HEK293 (cell line): Measurements from ENCODE around the gene MID1IP1.

Source experiments
- SETDB1 ChIP-seq: IDR thresholded peaks from one replicate; pipeline ENCODE4 v1.6.1; 2017; ENCODE audit warnings: mild to moderate bottlenecking, low read length, moderate library complexity, mixed read lengths; ENCODE audit not compliant: insufficient read length
- ZBTB21 ChIP-seq: fragments of 450-650 bp; formaldehyde crosslinking; IDR thresholded peaks from 2 replicates; pipeline ENCODE4 v1.5.1; 2017; ENCODE audit warnings: missing biosample characterization, missing genetic modification characterization
- ZNF2 ChIP-seq: fragments of 450-650 bp; formaldehyde crosslinking; IDR thresholded peaks from 2 replicates; pipeline ENCODE4 v1.5.1; 2016; ENCODE audit warnings: missing biosample characterization, missing genetic modification characterization
- ZNF239 ChIP-seq: fragments of 450-650 bp; formaldehyde crosslinking; IDR thresholded peaks from 2 replicates; pipeline ENCODE4 v1.5.1; 2016; ENCODE audit warnings: missing biosample characterization, missing genetic modification characterization
- ZNF24 ChIP-seq: fragments of 450-650 bp; formaldehyde crosslinking; IDR thresholded peaks from 2 replicates; pipeline ENCODE4 v1.5.1; 2016; ENCODE audit warnings: missing biosample characterization, missing genetic modification characterization
- ZNF292 ChIP-seq: fragments of 450-650 bp; formaldehyde crosslinking; IDR thresholded peaks from 2 replicates; pipeline ENCODE4 v1.5.1; 2016; ENCODE audit warnings: low read depth, missing biosample characterization, missing genetic modification characterization, borderline replicate concordance
- ZNF548 ChIP-seq: fragments of 450-650 bp; formaldehyde crosslinking; IDR thresholded peaks from 2 replicates; pipeline ENCODE4 v1.5.1; 2016; ENCODE audit warnings: missing biosample characterization, missing genetic modification characterization
- ZNF629 ChIP-seq: fragments of 450-650 bp; formaldehyde crosslinking; IDR thresholded peaks from 2 replicates; pipeline ENCODE4 v1.5.1; 2017; ENCODE audit warnings: missing biosample characterization, missing genetic modification characterization
- ZNF677 ChIP-seq: fragments of 450-650 bp; IDR thresholded peaks from 2 replicates; pipeline ENCODE4 v1.5.0; 2018; ENCODE audit warnings: missing biosample characterization, mild to moderate bottlenecking, missing genetic modification characterization, moderate library complexity
- ZNF701 ChIP-seq: fragments of 450-650 bp; formaldehyde crosslinking; IDR thresholded peaks from 2 replicates; pipeline ENCODE4 v1.5.1; 2016; ENCODE audit warnings: missing biosample characterization, missing genetic modification characterization
- ZNF843 ChIP-seq: fragments of 450-650 bp; formaldehyde crosslinking; IDR thresholded peaks from 2 replicates; pipeline ENCODE4 v1.5.1; 2016; ENCODE audit warnings: missing biosample characterization, missing genetic modification characterization
- TF ChIP-seq, protein P1 (sequence below): fragments of 450-650 bp; formaldehyde crosslinking; IDR thresholded peaks from 2 replicates; pipeline ENCODE4 v1.5.1; 2016; ENCODE audit warnings: missing biosample characterization, missing genetic modification characterization
- TF ChIP-seq, protein P2 (sequence below): fragments of 450-650 bp; formaldehyde crosslinking; IDR thresholded peaks from 2 replicates; pipeline ENCODE4 v1.5.1; 2017; ENCODE audit warnings: missing biosample characterization, mild to moderate bottlenecking, missing genetic modification characterization, moderate library complexity
- TF ChIP-seq, protein P3 (sequence below): fragments of 450-650 bp; formaldehyde crosslinking; IDR thresholded peaks from 2 replicates; pipeline ENCODE4 v1.5.1; 2016; ENCODE audit warnings: missing biosample characterization, missing genetic modification characterization

DNA sequence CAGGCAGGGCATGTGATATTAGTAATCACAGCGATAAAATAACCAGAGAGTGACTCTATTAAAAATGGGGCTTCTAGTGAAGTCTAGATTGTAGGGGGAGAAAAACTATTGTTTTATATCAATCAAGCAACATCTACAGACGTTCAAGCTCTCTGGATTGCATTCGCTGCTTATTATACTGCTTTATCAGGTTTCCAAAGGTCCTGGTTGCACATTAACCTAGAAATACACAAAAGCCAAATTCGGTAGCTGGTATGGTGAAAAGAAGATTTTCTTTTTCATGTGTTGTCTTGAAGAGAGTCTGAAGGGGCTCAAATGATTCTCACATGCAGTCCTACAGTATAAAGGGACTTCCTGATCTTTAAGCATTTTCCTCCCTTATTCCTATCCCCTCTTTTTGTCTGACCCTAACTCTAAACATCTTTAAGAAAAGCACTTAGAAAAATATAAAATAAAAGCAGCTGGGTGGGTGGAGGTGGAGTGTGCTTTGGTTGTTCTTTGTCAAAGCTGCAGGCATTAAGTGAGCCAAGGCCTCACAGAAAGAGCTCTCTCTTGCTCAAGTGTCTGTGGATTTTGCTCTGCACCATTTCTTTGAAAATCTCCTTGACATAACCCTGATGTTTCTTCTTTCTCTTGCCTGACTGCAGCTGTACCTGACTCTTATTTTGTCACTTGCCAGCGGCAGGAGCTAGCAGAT is 46.1 kb downstream of the MID1IP1 start:
- no peak for TF ChIP-seq ZNF629 (tag by site-specific recombination)
- TF ChIP-seq SETDB1: no peak
- TF ChIP-seq ZNF24: no peak
- TF ChIP-seq, protein P1, sequence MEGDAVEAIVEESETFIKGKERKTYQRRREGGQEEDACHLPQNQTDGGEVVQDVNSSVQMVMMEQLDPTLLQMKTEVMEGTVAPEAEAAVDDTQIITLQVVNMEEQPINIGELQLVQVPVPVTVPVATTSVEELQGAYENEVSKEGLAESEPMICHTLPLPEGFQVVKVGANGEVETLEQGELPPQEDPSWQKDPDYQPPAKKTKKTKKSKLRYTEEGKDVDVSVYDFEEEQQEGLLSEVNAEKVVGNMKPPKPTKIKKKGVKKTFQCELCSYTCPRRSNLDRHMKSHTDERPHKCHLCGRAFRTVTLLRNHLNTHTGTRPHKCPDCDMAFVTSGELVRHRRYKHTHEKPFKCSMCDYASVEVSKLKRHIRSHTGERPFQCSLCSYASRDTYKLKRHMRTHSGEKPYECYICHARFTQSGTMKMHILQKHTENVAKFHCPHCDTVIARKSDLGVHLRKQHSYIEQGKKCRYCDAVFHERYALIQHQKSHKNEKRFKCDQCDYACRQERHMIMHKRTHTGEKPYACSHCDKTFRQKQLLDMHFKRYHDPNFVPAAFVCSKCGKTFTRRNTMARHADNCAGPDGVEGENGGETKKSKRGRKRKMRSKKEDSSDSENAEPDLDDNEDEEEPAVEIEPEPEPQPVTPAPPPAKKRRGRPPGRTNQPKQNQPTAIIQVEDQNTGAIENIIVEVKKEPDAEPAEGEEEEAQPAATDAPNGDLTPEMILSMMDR (tag by site-specific recombination): no peak
- no peak for TF ChIP-seq ZNF677 (tag by site-specific recombination)
- TF ChIP-seq, protein P2, sequence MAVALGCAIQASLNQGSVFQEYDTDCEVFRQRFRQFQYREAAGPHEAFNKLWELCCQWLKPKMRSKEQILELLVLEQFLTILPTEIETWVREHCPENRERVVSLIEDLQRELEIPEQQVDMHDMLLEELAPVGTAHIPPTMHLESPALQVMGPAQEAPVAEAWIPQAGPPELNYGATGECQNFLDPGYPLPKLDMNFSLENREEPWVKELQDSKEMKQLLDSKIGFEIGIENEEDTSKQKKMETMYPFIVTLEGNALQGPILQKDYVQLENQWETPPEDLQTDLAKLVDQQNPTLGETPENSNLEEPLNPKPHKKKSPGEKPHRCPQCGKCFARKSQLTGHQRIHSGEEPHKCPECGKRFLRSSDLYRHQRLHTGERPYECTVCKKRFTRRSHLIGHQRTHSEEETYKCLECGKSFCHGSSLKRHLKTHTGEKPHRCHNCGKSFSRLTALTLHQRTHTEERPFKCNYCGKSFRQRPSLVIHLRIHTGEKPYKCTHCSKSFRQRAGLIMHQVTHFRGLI (tag by site-specific recombination): no peak
- TF ChIP-seq ZNF843: no peak
- no peak for TF ChIP-seq ZNF701
- TF ChIP-seq ZNF292: no peak
- no peak for TF ChIP-seq ZBTB21
- TF ChIP-seq, protein P3, sequence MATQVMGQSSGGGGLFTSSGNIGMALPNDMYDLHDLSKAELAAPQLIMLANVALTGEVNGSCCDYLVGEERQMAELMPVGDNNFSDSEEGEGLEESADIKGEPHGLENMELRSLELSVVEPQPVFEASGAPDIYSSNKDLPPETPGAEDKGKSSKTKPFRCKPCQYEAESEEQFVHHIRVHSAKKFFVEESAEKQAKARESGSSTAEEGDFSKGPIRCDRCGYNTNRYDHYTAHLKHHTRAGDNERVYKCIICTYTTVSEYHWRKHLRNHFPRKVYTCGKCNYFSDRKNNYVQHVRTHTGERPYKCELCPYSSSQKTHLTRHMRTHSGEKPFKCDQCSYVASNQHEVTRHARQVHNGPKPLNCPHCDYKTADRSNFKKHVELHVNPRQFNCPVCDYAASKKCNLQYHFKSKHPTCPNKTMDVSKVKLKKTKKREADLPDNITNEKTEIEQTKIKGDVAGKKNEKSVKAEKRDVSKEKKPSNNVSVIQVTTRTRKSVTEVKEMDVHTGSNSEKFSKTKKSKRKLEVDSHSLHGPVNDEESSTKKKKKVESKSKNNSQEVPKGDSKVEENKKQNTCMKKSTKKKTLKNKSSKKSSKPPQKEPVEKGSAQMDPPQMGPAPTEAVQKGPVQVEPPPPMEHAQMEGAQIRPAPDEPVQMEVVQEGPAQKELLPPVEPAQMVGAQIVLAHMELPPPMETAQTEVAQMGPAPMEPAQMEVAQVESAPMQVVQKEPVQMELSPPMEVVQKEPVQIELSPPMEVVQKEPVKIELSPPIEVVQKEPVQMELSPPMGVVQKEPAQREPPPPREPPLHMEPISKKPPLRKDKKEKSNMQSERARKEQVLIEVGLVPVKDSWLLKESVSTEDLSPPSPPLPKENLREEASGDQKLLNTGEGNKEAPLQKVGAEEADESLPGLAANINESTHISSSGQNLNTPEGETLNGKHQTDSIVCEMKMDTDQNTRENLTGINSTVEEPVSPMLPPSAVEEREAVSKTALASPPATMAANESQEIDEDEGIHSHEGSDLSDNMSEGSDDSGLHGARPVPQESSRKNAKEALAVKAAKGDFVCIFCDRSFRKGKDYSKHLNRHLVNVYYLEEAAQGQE (tag by site-specific recombination): no peak
- TF ChIP-seq ZNF239: no peak
- no peak for TF ChIP-seq ZNF2 (tag by site-specific recombination)
- no peak for TF ChIP-seq ZNF548
